Measurements from ENCODE around the gene PRR20E. TPM values are rescaled to one million over a fixed set of nuclear protein-coding genes. Genes with fewer than 3 reads are reported as not detected.

The PRR20E gene
- total and polyA plus RNA-seq, 9 of the 15 experiments (the other 6 are each of a cell fraction or from before 2014, with no cell fraction given): not detected

GRCh38 chr13:57136093-57136492 lies 30.9 kb upstream of the PRR20E start (continued):
- no peak for TF ChIP-seq RERE (CRISPR knock-in tag; IDR thresholded peaks at IDR 0.05; ENCODE audit: borderline replicate concordance)
- TF ChIP-seq RBM17 (IDR thresholded peaks at IDR 0.05; ENCODE audit: borderline replicate concordance, low read depth, low read length): no peak
- no peak for TF ChIP-seq ZFX (CRISPR knock-in tag; IDR thresholded peaks at IDR 0.05)
- TF ChIP-seq SMAD4 (CRISPR knock-in tag; conservative IDR thresholded peaks at IDR 0.05): no peak
- TF ChIP-seq ZNF175 (CRISPR knock-in tag; IDR thresholded peaks at IDR 0.05; ENCODE audit: low read depth): no peak
- no peak for TF ChIP-seq ZEB2 (IDR thresholded peaks at IDR 0.05)
- TF ChIP-seq RCOR1 (IDR thresholded peaks at IDR 0.05; ENCODE audit: borderline replicate concordance in 1 of 2, low read depth in 2 of 2, low read length in 2 of 2): no peak
- no peak for TF ChIP-seq ZNF41 (CRISPR knock-in tag; conservative IDR thresholded peaks at IDR 0.05)
- TF ChIP-seq ZBTB1 (CRISPR knock-in tag; IDR thresholded peaks at IDR 0.05; ENCODE audit: borderline replicate concordance, low read depth): no peak

Data from K562 (cell line).